Stimulated activated CD4-positive, alpha-beta T cell treated with anti-CD3 and anti-CD28 coated beads, Interleukin-2, amount 100 ng/mL, for 4 hours (primary cell): ENCODE results near the gene NUDT3.
"Not testable (repeated sequence)": the region's sequence is repeated elsewhere in the genome, so short reads cannot be mapped to it uniquely, and the experiment has no call there.

Experiments
- DNase-seq: peaks from one replicate; pipeline ENCODE4 v3.0.0-alpha.2; 2020; ENCODE audit warnings: low read depth

The NUDT3 gene

DNA sequence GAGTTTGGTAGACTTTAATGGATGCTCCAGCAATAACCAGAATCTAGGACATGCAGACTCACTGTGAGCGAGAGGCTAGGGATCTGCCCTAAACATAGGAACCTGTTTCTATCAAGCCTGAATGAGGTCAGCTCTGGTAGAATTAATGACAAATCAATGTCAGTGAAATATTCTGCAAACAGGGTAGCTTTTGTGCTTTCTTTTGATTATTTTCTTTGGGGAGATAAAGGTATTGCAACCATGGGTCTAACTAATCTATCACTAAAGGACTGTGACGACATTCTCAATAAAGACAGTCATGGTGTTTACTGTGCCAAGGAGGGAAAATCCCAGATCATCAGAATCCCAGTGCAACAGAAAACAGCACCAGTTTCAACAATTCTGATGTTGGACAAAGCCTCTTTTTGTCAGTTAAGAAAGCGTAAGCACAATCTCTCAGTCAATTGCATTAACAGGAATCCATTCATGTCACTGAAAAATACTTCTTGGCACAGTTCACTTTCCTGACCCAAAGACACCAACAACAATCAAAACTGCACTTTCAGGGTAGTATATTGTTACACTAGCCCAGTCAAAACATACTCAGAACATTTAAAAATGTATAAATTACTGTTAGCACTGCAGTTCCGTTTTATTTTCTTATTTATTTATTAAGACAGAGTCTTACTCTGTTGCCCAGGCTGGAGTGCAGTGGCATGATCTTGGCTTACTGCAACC lies 106.9 kb downstream of the NUDT3 start:
- no peak for DNase-seq

- no peak for DNase-seq
Measured at GRCh38 chr6:34284563-34285447, 107.7 kb downstream of the NUDT3 start.

GRCh38 chr6:34281702-34282334 lies 110.7 kb downstream of the NUDT3 start:
- DNase-seq = no peak

DNA sequence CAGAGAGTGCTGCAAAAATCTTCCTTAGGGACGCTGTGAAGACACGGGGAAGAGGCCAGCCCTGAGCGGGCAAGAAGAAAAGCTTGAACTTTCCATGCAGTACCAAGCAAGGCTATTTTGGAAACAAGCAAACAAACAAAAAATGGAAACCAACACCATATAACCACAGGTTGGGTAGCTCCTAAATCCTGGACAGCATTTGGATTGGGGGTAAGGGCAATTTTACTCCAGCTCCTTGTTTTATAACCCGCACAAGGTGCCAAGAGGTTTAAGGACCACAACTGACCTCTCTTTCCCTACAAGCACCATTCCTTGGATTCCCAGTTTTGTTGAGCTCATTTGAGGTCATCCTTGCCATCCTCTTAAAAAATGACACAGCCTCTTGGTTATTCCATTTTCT lies 112.3 kb downstream of the NUDT3 start:
- DNase-seq = no peak

DNA sequence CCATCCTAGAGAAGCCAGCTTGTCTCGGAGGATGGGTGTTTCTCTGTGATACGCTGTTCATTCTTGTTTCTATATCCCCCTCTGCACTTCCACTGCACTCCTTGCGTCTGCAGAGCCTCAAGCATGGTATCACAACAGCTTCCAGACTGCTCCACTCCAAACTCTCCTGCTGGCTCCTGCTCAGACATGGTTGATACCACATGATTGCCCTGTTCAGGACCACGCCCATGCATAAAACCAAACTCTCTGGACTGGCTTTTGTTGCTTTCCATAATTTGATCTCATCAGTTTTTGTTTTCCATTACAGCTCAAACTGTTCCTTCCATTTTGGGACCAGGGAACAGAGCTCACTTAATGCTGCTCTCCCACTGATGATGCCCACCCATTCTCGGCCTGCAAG lies 113.6 kb downstream of the NUDT3 start:
- no peak for DNase-seq

- DNase-seq = no peak
Measured at GRCh38 chr6:34277763-34278112, 114.7 kb downstream of the NUDT3 start.

DNA sequence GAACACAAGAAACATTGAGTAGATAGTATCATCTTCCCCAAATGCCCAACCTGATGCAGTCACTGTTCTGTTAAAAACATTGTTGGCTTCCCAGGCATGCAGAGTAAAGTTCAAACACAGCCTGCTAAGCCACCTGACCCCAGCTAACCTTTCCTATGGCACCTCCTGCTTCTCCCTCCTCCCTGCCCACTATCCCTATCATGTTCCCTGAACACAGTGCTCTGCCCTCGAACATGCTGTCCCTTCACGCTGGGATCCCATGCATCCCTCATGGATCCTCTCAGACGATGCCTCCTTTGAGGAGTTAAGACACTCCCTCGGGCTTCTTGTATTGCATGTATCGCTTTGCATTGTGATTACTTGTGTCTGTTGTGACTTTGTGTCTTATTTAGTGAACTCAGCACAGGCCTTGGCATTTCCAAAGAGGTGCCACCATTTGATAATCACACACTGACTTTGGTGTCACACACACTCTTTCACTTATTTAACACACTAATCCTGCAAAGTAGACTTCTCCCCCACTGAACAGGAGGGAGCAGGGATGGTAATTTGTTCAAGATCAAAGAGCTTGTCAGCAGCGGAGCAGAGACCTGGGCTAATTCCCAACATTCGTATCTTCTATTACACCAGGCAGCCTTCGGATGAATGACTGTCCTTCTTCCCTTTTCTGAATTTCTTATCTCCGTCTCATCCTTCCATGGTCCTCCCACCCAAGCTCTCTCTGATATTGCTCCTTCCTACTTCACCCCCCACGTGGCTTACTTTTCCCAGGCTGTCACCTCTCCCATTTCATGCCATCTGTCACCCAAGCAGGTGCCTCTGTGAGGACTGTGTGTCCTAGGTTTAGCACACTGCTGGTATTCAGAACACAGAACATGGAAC lies 115.3 kb downstream of the NUDT3 start:
- no peak for DNase-seq

- no peak for DNase-seq
Measured at GRCh38 chr6:34276191-34276590, 116.3 kb downstream of the NUDT3 start.

DNA sequence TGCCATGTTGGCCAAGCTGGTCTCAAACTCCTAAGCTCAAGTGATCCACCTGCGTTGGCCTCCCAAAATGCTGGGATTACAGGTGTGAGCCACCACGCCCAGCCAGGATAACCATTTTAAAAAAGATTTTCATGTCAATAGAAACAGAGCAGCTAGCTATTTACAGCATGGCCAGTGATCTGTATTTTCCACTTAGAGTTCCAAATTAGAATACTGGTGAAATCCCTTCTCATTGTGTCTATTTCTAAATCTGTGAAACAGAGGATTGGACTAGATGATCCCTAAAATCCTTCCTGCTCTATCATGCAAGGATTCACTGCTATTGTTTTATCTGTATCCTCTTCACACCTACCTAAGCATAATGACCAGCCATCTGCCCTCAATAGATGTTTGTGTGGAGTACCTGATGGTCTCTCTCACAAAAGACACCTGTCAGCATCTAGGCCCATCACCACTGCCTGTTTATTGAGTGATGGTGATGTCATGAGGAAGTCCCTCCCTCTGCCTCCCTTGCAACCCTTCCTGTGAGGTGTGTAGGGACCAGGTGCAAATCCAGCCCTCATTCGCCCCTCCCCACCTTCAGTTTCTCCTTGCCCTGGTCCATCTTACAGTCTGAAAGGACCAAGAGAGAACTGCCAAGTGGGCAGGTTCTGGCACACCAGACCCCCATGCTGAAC lies 117.2 kb downstream of the NUDT3 start:
- DNase-seq = no peak

DNA sequence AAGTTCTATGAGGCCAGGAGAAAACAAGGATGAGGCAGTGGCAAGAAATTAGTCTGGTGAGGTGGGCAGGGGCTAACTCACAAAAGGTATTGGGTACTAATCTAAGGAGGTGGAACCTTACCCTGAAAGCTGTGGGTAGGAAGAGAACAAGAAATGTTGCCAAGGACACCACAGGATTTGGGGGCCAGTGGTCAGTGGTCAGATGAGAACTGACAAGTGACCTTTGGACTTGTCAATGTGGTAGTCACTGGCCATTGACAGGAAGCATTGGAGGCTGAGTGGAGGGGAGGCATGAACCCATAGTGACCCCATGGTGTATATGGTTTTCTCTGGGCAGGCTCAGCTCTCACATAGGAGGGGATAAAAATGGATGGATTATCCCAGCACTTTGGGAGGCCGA lies 118.3 kb downstream of the NUDT3 start:
- no peak for DNase-seq

- no peak for DNase-seq
Measured at GRCh38 chr6:34273242-34273805, 119.1 kb downstream of the NUDT3 start.

GRCh38 chr6:34272013-34272926 lies 120.2 kb downstream of the NUDT3 start:
- no peak for DNase-seq

DNA sequence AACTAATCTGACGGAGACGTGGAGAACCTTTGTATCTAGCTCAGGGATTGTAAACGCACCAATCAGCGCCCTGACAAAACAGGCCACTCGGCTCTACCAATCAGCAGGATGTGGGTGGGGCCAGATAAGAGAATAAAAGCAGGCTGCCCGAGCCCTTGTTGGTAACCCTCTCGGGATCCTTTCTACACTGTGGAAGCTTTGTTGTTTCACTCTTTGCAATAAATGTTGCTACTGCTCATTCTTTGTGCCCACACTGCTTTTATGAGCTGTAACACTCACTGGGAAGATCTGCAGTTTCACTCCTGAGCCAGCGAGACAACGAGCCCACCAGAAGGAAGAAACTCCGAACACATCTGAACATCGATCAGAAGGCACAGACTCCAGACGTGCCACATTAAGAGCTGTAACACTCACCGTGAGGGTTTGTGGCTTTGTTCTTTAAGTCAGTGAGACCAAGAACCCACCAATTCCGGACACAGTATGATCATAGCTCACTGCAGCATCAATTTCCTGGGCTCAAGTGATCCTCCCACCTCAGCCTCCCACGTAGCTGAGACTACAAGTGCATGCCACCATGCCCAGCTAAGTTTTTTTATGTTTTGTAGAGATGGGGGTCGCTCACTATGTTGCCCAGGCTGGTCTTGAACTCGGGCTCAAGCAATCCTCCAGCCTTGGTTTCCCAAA lies 122.7 kb downstream of the NUDT3 start:
- not testable (repeated sequence) for DNase-seq

- DNase-seq = not testable (repeated sequence)
Measured at GRCh38 chr6:34269132-34269531, 123.3 kb downstream of the NUDT3 start.

- DNase-seq = no peak
Measured at GRCh38 chr6:34267746-34268145, 124.7 kb downstream of the NUDT3 start.

DNA sequence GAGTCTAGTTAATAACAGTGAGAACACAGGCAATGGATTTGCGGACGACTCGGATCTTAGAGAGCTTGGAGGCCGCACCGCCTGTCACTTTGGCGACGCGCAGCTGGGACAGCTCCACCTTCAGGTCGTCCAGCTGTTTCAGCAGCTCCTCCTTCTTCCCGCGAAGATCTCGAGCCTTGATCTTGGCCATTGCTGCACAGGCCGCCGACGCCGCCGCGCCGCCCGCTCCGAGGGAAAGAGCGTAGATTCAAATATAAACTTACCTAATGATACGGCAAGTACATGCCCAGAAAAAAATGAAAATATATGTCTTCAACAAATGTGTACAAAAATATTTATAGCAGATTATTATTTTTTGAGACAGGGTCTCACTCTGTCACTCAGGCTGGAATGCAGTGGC lies 129.0 kb downstream of the NUDT3 start:
- not testable (repeated sequence) for DNase-seq

GRCh38 chr6:34260576-34261267 lies 131.7 kb downstream of the NUDT3 start:
- DNase-seq = no peak

GRCh38 chr6:34259529-34260069 lies 132.9 kb downstream of the NUDT3 start:
- no peak for DNase-seq
